ENCODE results near the gene ANKS1B. TPM values are rescaled to one million over a fixed set of nuclear protein-coding genes. Genes with fewer than 3 reads are reported as not detected.
A peak's percentile ranks its signal among the peaks of the same experiment; 100 is the strongest.

Gene ANKS1B
- total RNA-seq, 1 experiment from 2014 or later: 5.8 TPM

- no peak for TF ChIP-seq FOXP1 (CRISPR knock-in tag; IDR thresholded peaks at IDR 0.05; ENCODE audit: borderline replicate concordance)
- no peak for TF ChIP-seq KAT7 (CRISPR knock-in tag; IDR thresholded peaks at IDR 0.05; ENCODE audit: borderline replicate concordance)
- no peak for TF ChIP-seq RELA (CRISPR knock-in tag; IDR thresholded peaks at IDR 0.05; ENCODE audit: borderline replicate concordance)
- Mint-ChIP-seq H3K4me3 (no peak overlapping the region), H3K4me1 (peaks cover 17% of the 10 kb centered on the region), H3K9me3 (peaks cover 17% of the 10 kb centered on the region), H3K27ac (peak overlapping the region; percentile 47), H3K36me3 (no peaks in the 10 kb centered on the region; the same call in 1 of the 2 replicates), H3K27me3 (ENCODE audit: low read depth) (no peaks in the 10 kb centered on the region)
- ChIA-PET POLR2A (no interaction called here), CTCF (no interaction called here)
- no peak for DNase-seq (ENCODE audit: low spot score)
- peak; percentile 44 for ATAC-seq
These were observed 789.3 kb downstream of the ANKS1B start for GRCh38 chr12:99195474-99195873.

GRCh38 chr12:99192489-99192888, 792.2 kb downstream of the ANKS1B start:
- peaks cover 19% of the 10 kb centered on the region for H3K9me3 Mint-ChIP-seq
- H3K27ac Mint-ChIP-seq: no peak overlapping the region
- H3K27me3 Mint-ChIP-seq (ENCODE audit: low read depth): no peaks in the 10 kb centered on the region
- no peak for ATAC-seq
- CTCF ChIA-PET: no interaction called here
- DNase-seq (ENCODE audit: low spot score): no peak
- H3K4me3 Mint-ChIP-seq: no peak overlapping the region
- H3K36me3 Mint-ChIP-seq: no peaks in the 10 kb centered on the region; the same call in 1 of the 2 replicates
- TF ChIP-seq EMX1 (CRISPR knock-in tag; IDR thresholded peaks at IDR 0.05) (no peak), PREB (CRISPR knock-in tag; IDR thresholded peaks at IDR 0.05; ENCODE audit: borderline replicate concordance) (no peak)
- POLR2A ChIA-PET: no interaction called here
- peaks cover 17% of the 10 kb centered on the region for H3K4me1 Mint-ChIP-seq

- no peak for DNase-seq (ENCODE audit: low spot score)
- Mint-ChIP-seq H3K9me3 (peaks cover 16% of the 10 kb centered on the region), H3K4me3 (no peak overlapping the region), H3K36me3 (no peaks in the 10 kb centered on the region), H3K27ac (no peak overlapping the region), H3K4me1 (no peaks in the 10 kb centered on the region), H3K27me3 (ENCODE audit: low read depth) (no peaks in the 10 kb centered on the region)
- ChIA-PET POLR2A (no interaction called here), CTCF (no interaction called here)
- TF ChIP-seq ATF1 (CRISPR knock-in tag; IDR thresholded peaks at IDR 0.05) (no peak), RORB (CRISPR knock-in tag; IDR thresholded peaks at IDR 0.05) (no peak), KAT7 (CRISPR knock-in tag; IDR thresholded peaks at IDR 0.05; ENCODE audit: borderline replicate concordance) (no peak), ZNF281 (CRISPR knock-in tag; IDR thresholded peaks at IDR 0.05) (no peak), MXD4 (CRISPR knock-in tag; IDR thresholded peaks at IDR 0.05; ENCODE audit: borderline replicate concordance) (no peak), SMAD3 (CRISPR knock-in tag; IDR thresholded peaks at IDR 0.05; ENCODE audit: borderline replicate concordance) (no peak), CREM (CRISPR knock-in tag; IDR thresholded peaks at IDR 0.05) (no peak), NR1H2 (CRISPR knock-in tag; IDR thresholded peaks at IDR 0.05) (no peak), ZNF232 (CRISPR knock-in tag; IDR thresholded peaks at IDR 0.05) (no peak), ZMAT4 (CRISPR knock-in tag; IDR thresholded peaks at IDR 0.05) (no peak)
- no peak for ATAC-seq
These were observed 807.9 kb downstream of the ANKS1B start for GRCh38 chr12:99176871-99177270.

- no peak overlapping the region for H3K27ac Mint-ChIP-seq
- no peaks in the 10 kb centered on the region for H3K36me3 Mint-ChIP-seq
- ChIA-PET POLR2A (no interaction called here), CTCF (no interaction called here)
- H3K4me1 Mint-ChIP-seq: peaks cover 9% of the 10 kb centered on the region
- no peak for TF ChIP-seq FOXP4 (CRISPR knock-in tag; IDR thresholded peaks at IDR 0.05)
- no peak for ATAC-seq
- no peaks in the 10 kb centered on the region for H3K27me3 Mint-ChIP-seq (ENCODE audit: low read depth)
- H3K9me3 Mint-ChIP-seq: no peaks in the 10 kb centered on the region
- H3K4me3 Mint-ChIP-seq: no peak overlapping the region
- no peak for DNase-seq (ENCODE audit: low spot score)
These were observed 814.3 kb downstream of the ANKS1B start for GRCh38 chr12:99170461-99170860.
